GM18499 (cell line): Measurements from ENCODE around the gene LGALS12.

ENCODE experiments used
- ATAC-seq: cut with Tn5 transposase; IDR thresholded peaks from one replicate; pipeline ENCODE4 v1.9.1; 2021; ENCODE audit warnings: moderate number of reproducible peaks; ENCODE audit not compliant: insufficient read depth, unreplicated experiment

Gene LGALS12

GRCh38 chr11:63556404-63557013, 50.6 kb downstream of the LGALS12 start:
- no peak for ATAC-seq

GRCh38 chr11:63557570-63557969, 51.7 kb downstream of the LGALS12 start:
- no peak for ATAC-seq

- ATAC-seq: no peak
Observed at GRCh38 chr11:63558459-63559157, 52.7 kb downstream of the LGALS12 start.

- no peak for ATAC-seq
Observed at GRCh38 chr11:63560506-63561180, 54.8 kb downstream of the LGALS12 start.

- no peak for ATAC-seq
Observed at GRCh38 chr11:63563201-63564055, 57.5 kb downstream of the LGALS12 start, which contains the start of gene PLAAT2. Gene PLAAT2, minus strand, starts transcription at chr11:63563379. Its CDS starts 55 bp downstream, at chr11:63563324.

- ATAC-seq: peak; percentile 35
Observed at GRCh38 chr11:63564056-63564774, 58.3 kb downstream of the LGALS12 start.

- no peak for ATAC-seq
Observed at GRCh38 chr11:63564784-63565350, 59.0 kb downstream of the LGALS12 start.
